GM19025 (cell line): ENCODE results near the gene MLEC.
"Not testable (repeated sequence)": the region's sequence is repeated elsewhere in the genome, so short reads cannot be mapped to it uniquely, and the experiment has no call there.

Experiments used
- ATAC-seq: cut with Tn5 transposase; IDR thresholded peaks from one replicate; pipeline ENCODE4 v1.9.1; 2021; ENCODE audit warnings: mild to moderate bottlenecking, low read depth, moderate library complexity; ENCODE audit not compliant: unreplicated experiment

The MLEC gene

DNA sequence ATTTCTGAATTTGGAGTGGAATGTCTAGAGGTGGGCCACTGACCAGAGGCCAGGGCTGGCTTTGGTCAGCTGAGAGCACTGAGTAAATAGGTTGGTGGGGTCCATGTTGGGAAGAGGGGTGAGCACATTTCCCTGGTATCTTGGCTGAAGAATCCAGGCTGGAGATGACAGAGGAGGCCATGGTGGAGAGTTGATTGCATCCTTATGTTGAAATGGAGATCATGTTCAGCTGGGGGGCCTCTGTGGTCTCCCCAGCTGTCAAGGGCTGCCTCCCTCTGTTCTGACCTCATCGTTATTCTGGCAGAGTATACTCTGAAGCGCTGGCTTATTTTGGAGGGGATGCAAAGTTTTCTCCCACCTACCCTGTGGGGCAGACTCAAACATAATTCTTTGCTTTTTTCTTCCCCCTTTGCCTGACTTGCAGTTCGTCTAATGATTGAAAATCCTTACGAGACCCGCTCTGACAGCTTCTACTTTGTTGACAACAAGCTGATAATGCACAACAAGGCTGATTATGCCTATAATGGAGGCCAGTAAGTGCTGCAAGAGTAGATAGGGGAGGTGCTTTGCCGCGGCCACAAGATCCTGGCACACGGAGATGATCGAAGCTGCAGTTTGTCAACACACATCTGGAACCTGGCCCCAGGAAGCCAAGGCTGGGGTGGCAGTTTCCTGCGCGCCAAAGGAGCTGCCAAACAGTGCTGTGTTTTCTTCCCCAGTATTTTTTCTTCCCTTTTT, 32.7 kb downstream of the MLEC start:
- no peak for ATAC-seq

DNA sequence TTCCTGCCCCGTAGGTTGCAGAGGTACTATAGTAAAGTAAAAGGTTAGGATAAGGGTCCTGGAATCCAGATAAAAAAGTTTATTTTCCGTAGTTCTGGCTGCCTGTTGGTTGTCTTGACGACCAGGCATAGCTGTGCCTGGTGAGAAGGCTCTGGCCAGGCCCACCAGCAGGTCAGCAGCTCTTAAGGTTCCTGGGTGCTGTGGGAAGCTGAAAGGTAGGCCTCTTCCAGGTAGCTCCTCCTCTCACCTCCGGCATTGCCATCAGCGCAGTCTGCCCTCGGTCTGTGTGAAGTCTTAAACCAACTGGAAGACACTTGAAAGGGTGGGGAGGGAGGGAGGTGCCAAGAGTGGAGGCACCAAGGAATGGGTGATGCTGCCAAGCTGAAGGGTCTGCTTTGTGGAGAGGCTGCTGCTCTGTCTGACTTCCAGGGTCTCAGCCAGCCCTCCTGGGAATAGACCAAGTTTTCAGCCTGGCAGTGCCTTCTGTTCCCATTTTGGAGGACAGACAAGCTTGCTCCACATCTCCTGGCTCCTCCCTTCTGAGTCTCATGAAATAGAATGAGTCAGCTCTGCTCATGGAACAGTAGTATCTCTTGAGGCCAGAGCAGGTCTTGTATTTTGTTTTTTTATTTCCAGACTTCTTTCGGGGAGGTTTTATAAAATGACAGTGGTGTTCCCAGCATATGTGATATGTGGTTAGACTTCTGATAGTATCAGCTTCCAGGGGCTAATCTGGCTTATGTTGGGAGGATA, 33.5 kb downstream of the MLEC start:
- ATAC-seq = no peak

DNA sequence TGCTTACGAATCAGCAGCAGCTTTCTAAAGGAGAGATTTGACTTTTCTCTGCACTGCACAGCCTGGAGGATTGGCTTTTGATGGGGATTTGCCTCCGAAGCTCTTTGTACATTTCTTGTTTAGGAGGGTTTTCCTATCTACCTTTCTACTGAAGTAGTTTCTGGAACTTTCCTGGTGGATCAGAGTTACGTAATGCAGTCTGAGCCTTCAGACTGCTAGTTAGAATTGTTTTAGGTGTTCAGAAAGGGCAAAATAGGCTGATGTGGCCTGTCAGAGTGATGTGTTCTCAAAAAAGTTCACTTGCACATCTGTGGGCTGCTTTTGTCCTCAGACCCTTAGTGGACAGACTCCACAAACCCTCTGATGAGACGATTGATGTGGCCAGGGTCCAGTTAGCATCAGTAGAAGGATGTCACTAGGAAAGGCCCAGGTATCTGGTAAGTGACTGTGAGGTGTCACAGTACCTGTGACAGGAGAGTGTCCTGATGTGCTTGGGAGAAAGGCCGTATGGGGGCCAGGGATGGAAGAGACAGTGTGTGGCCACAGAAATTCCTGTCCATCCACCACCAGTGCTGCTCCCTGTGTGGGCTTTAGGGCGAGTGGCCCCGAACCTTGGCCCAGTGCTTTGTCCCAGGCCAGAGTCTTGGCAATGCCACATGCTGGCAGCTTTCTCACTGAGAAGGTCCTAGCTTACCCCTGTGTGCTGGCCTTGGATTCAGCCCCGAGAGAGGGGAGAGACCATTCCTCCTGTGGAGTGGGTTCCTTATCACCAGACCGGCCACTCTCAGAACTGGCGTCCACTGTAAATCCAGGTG, 34.2 kb downstream of the MLEC start:
- ATAC-seq = no peak

DNA sequence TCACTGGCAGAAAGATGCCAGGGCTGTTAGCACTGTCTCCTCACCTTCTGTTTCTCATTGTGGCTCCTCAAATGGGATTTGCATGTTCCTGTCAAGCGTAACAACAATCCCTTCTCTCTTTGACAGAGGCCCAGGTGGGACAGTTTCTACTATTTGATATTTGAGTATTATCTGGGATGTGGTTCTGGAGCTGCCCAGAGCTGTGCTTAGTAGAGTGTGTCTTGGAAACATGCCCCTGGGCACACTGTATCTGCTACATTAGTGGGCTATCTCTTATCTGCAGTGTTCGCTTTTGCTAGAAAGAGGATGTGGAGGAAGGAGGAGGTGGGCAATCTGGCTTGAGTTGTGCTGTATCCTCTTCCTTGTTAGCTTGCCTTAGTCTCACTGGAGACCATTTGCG, 34.9 kb downstream of the MLEC start:
- ATAC-seq = no peak

DNA sequence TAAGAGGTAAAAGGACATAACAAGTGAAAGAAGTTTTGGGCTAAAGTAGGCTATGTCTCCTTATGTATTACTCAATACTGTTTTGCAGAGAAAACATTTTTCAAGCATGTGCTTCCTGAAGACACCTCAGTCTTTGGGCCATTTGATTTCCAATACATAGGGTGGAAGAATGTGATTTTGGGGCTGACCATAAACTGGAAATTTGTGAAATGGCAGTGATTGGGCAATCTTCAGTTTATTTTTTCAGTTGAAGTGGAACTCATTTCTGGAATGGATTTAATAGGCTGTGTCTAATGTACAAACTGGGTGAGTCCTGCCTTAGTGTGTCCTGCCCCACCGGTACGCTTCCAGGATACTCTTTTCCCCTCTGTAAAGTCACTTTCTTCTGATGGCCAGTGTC, 35.8 kb downstream of the MLEC start:
- ATAC-seq = no peak

DNA sequence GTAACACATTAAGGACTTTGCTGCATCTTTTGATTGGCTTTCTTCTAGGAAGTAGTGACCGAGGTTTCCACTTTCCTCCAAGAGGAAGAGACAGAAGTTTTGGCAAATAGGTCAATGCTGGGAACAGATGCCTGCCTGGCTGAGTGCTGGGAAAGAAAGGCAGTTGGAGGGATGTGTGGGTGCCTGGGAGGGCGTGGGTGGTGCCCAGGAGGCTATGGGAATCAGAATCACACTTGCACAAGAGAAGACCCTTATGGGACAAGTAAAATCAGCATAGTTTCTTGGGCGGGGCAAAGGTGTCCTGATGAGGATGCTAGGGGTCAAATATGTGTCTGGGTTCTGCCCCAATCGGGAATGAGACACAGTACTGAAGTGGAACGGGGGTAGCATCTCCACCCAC, 37.8 kb downstream of the MLEC start:
- no peak for ATAC-seq

DNA sequence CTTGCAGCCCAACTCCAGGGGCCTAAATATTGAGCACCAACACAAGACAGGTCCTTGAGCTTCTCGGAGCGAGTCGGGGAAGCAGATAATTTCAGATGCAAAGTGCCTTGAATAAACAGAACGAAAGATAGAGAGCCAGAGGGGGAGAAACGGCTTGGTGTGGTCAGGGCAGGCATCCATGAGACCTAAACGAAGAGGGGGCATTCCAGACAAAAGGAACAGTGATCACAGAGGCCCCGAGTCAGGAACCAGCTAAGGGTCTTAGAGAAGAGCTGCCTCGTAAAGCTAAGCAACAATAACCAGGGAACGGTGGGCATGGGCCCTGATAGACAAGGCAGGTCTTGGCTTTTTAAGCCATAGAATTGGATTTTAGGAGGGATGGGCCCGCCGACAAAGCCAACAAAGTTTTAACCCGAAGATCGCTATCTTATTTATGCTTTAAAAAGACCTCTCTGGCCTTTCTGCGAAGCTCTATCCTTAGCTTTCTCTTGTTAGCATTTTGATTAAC, 38.3 kb downstream of the MLEC start:
- ATAC-seq = no peak

DNA sequence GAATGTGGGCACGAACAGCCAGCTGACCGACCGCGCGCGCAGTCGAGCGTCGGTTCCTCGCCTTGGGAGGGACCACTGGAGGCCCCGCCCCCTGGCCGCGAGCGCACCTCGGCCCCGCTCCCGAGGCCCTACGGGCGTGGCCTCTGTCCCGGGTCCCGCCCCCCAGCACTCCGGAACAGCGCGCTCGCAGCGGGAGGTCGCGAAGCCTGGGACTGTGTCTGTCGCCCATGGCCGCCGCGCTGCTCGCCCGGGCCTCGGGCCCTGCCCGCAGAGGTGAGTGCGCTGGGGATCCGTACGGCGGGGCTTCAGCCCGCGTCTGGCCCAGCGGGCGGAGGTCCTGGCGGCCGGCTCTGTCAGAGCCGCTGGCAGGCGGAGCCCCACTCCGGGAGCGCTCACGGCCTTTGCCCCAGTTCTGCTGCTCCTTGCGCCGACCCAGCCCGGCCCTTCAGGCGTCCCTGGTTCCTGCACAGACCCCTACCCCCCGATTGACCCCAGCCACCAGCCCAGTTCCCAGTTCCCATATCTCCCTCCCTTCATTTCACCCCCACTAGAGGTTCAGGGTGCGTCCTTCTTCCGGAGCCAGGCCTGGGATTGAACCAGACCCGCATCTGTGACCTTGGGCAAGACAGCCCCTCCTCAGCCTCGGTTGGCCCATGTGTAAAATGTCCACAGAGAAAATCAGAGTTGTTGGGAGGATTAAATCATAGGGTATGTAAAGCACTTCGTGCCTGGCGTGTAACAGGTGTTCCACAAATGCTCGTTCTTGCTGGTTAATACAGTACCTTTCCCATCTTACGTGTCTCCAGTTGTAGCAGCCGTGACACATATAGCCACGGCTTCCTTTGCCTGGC, 38.9 kb downstream of the MLEC start, which contains the start of gene ACADS:
TSS of gene ACADS (plus strand) at position 168 of the 851 bp plus-strand sequence. CDS start at position 228, 60 bp downstream.
- ATAC-seq = peak; percentile 99

DNA sequence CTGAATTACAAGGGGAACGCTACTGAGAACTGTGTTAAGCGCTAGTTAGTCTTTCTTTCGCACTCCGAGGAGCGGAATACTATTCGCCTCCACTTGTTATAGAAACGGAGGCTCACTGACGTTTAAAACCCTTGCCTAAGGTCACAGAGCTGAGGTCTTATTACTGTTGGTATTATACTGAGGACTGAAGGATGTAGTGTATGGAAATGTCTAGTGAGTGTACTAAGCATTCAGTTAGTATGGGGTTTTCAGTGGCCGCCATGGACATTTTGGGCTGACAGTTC, 39.5 kb downstream of the MLEC start:
- no peak for ATAC-seq

DNA sequence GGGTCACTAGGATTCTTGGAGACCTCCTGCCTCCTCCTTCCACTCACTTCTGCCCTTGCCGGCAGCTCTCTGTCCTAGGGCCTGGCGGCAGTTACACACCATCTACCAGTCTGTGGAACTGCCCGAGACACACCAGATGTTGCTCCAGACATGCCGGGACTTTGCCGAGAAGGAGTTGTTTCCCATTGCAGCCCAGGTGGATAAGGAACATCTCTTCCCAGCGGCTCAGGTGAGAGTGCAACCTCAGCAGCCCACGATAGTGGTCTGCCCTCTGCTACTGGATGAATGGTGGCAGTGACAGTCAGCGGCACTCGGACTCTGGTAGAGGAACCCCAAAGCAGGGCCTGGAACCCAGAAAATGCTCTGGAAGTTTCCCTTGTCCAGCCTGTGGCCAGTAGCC, 40.0 kb downstream of the MLEC start:
- no peak for ATAC-seq

DNA sequence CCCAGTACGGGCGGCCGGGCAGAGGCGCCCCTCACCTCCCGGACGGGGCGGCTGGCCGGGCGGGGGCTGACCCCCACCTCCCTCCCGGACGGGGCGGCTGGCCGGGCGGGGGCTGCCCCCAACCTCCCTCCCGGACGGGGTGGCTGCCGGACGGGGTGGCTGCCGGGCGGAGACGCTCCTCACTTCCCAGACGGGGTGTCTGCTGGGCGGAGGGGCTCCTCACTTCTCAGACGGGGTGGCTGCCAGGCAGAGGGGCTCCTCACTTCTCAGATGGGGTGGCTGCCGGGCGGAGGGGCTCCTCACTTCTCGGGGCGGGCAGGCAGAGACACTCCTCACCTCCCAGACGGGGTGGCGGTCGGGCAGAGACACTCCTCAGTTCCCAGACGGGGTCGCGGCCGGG, 45.2 kb downstream of the MLEC start:
- not testable (repeated sequence) for ATAC-seq

DNA sequence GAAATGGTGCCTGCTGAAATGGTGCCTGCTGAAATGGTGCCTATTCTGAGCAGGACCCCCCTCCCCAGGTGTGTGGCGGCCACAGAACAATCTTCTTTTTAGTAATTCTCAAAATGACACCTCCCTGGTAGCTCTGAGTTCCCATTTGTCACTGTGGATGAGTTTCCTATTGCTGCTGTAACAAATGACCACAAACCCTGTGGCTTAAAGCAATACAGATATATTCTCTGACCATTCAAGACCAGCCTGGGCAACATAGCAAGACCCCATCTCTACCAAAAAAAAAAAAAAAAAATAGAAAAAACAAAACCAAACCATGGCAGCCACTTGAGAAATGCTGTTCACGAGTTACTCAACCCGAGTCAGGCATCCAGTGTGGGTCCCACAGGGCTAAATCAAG, 46.6 kb downstream of the MLEC start:
- no peak for ATAC-seq

DNA sequence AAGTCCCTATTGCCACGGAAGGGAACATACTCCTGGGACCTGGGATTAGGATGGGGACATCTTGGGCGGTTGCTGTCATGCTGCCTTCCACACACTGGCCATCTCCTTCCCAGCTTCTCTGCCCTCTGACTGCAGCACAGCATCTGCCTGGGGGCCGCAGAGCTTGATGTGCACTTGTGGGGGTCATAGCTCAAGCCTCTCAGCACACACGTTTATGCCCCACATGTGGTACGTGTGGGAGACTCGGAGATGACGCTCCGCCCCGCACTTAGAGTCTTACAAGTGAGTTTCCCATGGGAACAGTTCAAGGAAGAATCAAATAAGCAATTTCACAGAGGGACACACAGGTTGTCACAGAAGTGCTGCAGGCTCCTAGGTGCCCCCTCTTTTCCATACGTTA, 47.3 kb downstream of the MLEC start:
- no peak for ATAC-seq

DNA sequence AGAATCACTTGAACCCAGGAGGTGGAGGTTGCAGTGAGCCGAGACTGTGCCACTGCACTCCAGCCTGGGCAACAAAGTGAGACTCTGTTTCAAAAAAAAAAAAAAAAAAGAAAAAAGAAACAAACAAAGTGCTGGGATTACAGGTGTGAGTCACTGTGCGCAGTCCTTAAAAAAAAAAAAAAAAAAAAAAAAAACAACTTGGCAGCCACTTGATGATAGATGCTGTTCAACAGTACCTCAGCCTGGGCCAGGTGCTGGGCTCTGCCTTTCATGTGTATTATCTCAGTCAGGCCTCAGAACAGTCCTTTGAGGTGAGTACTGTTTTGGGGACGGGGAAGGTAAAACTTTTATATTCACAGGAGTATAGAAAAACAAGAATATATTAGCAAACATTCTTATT, 48.2 kb downstream of the MLEC start:
- no peak for ATAC-seq

DNA sequence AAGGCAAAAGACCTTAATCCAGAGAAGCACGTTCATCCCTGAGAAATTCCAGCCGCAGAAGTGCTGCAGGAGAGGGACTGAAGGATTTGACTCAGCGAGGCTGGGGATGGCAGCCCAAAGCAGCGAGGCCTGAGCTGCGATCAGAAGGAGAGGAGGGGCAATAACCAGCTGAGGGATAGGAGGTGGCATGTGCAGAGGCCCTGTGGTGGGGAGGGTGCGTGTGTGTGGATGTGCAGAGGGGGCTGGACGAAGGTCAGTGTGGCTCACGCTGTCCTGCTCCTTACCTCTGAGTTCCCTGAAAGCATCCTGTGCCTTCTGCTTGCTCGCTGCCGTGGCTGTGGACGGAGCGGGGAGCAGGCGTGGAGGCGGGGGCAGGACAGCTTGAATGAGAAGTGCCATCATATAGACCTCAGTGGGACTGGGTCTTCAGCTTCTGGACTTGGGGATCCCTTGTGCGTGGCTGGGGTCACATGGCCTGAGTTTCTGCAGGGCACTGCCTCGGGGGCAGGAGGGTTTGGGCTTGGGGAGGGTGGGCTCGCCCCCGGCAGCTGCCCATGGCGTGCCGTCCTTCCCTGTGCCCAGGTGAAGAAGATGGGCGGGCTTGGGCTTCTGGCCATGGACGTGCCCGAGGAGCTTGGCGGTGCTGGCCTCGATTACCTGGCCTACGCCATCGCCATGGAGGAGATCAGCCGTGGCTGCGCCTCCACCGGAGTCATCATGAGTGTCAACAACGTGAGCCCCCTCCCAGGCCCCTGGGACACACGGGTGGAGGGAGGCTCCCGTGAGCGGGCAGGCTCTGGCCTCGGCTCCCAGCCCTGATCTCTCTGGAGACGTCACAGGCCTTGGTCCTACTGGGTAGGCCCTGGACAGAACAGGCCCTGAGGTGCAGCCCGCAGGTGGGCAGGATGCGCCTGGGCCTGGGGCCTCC, 49.7 kb downstream of the MLEC start:
- ATAC-seq = no peak

DNA sequence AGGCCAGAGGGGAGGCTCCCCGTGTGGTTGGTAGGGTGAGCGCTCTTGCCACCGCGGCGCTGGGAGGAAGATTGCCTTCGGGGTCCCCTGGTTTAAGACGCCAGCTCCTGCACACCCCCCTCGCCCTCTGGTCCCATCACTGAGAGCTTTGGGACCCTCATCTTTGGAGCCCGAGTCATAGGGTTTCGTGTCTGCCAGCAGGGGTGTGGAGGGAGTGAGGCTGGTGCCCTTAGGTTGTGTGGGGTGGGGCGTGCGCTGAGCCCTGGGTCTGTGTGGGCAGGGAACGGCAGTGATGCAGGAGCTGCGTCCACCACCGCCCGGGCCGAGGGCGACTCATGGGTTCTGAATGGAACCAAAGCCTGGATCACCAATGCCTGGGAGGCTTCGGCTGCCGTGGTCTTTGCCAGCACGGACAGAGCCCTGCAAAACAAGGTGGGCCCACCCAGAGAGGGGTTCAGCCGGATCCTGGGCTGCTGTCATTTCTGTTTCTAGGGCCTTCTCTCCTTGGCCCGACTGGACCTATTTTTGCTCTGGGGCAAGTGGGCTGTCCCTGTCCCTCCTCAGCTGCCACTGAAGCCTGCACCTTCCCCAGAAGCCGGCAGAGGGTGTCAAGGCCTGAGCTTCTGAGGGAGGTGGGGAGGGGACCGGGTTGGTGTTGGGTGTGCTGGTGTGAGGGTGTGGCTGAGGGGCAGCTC, 50.8 kb downstream of the MLEC start:
- ATAC-seq = no peak

DNA sequence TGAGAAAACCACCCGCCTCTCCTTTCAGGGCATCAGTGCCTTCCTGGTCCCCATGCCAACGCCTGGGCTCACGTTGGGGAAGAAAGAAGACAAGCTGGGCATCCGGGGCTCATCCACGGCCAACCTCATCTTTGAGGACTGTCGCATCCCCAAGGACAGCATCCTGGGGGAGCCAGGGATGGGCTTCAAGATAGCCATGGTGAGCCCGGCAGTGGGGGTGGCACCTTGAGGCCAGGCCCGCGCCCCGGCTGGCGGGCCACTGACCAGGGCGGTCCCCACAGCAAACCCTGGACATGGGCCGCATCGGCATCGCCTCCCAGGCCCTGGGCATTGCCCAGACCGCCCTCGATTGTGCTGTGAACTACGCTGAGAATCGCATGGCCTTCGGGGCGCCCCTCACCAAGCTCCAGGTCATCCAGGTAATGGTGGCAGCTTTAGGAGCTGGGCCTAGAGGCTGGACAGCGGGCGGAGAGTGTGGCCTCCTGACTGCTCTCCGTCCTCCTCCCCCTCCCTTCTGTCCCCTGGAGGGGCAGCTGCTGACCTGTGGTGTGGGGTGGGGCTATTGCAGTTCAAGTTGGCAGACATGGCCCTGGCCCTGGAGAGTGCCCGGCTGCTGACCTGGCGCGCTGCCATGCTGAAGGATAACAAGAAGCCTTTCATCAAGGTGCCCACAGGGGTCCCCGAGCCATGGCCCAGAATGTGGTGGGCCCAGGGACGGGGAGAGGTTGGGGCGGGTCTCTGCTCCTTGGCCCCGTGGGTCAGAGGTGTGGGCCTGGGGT, 51.5 kb downstream of the MLEC start:
- ATAC-seq = no peak
